Activated naive CD4-positive, alpha-beta T cell treated with anti-CD3 and anti-CD28 coated beads for 36 hours (primary cell): ENCODE results near the gene OR5AK2. TPM values are rescaled to one million over a fixed set of nuclear protein-coding genes. Genes with fewer than 3 reads are reported as not detected.

Experiments
- CTCF ChIA-PET: fragments of 350-600 bp; sonication (Branson Sonifier 250); formaldehyde crosslinking; loops from one replicate; lab custom pipeline; 2021; ENCODE audit warnings: antibody characterized with exemption; lab: Charles Lee
- DNase-seq: peaks from one replicate; pipeline ENCODE4 v3.0.0-alpha.2; 2020
- H3K27ac Mint-ChIP-seq: one replicate; pipeline ENCODE4 v1.8.0; 2021; ENCODE audit warnings: mild to moderate bottlenecking, mixed read lengths
- H3K27me3 Mint-ChIP-seq: one replicate; pipeline ENCODE4 v1.8.0; 2021; ENCODE audit warnings: low read depth, mixed read lengths
- H3K36me3 Mint-ChIP-seq: one replicate; pipeline ENCODE4 v1.8.0; 2021; ENCODE audit warnings: low read depth, mixed read lengths
- H3K4me1 Mint-ChIP-seq: one replicate; pipeline ENCODE4 v1.8.0; 2021; ENCODE audit warnings: low read depth, mixed read lengths
- H3K4me3 Mint-ChIP-seq: one replicate; pipeline ENCODE4 v1.8.0; 2021; ENCODE audit warnings: mild to moderate bottlenecking, moderate library complexity, mixed read lengths
- H3K9me3 Mint-ChIP-seq: one replicate; pipeline ENCODE4 v1.8.0; 2021; ENCODE audit warnings: mixed read lengths
- intact Hi-C: fragments of 100-400 bp; cut with micrococcal nuclease; formaldehyde crosslinking; loops from one replicate; pipeline ENCODE4 v1.15.1; 2023
- total RNA-seq, 2 experiments: library from RNA; stranded (reverse); gene quantifications; one replicate each; pipeline ENCODE4 v1.2.3, GENCODE V29; 2021

Gene OR5AK2
- total RNA-seq, 2 experiments from 2014 or later: not detected

DNA sequence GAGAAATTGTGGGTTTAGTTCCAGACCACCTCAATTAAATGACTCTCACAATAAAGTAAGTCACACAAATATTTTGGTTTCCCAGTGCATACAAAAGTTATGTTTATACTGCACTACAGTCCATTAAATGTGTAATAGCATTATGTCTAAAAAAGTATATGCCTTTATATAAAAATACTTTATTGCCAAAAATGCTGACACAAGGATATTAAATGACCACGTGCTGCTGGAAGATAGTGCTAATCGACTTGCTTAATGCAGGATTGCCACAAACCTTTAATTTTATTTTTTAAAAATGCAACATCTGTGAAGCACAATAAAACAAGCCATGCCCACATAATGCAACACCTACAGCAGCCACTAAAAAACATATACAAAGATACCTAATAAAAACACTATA, 27.0 kb downstream of the OR5AK2 start:
- H3K9me3 Mint-ChIP-seq: no peaks in the 10 kb centered on the region
- no peaks in the 10 kb centered on the region for H3K27me3 Mint-ChIP-seq
- H3K4me3 Mint-ChIP-seq: no peak overlapping the region
- H3K27ac Mint-ChIP-seq: no peak overlapping the region
- intact Hi-C loops: no loop called here
- no peaks in the 10 kb centered on the region for H3K4me1 Mint-ChIP-seq
- no peak for DNase-seq
- CTCF ChIA-PET: no interaction called here
- H3K36me3 Mint-ChIP-seq: no peaks in the 10 kb centered on the region

DNA sequence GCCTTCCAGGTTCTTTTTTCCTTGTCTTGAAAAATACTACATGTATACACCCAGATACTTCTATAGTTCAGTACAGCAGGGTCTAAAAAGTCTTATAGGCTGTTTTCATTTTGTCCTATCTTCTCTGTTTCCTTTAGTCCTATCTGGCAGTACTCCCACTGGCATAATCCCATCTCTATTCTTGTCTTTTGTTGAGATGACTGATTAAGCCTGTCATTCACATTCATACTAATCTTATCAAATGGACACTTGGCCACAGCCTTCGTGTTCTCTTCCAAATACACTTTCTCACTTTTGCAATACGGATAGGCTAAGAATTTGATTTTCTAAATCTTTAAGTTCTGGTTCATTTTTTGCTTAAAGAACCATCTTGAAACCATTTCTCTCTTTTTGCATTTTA, 42.8 kb downstream of the OR5AK2 start:
- intact Hi-C loops: no loop called here
- no peaks in the 10 kb centered on the region for H3K4me1 Mint-ChIP-seq
- H3K27me3 Mint-ChIP-seq: no peaks in the 10 kb centered on the region
- no peak for DNase-seq
- no peak overlapping the region for H3K4me3 Mint-ChIP-seq
- CTCF ChIA-PET: no interaction called here
- no peaks in the 10 kb centered on the region for H3K36me3 Mint-ChIP-seq
- no peaks in the 10 kb centered on the region for H3K9me3 Mint-ChIP-seq
- no peak overlapping the region for H3K27ac Mint-ChIP-seq

Other genes starting within 250 kb of the OR5AK2 start
- gene OR9G4, start 240.2 kb upstream of the OR5AK2 start, total RNA-seq: not detected
- not detected for gene LRRC55, start 193.0 kb downstream of the OR5AK2 start, total RNA-seq
- gene APLNR, start 248.3 kb downstream of the OR5AK2 start, total RNA-seq: not detected